ENCODE data around the gene LRRC34.

DNA sequence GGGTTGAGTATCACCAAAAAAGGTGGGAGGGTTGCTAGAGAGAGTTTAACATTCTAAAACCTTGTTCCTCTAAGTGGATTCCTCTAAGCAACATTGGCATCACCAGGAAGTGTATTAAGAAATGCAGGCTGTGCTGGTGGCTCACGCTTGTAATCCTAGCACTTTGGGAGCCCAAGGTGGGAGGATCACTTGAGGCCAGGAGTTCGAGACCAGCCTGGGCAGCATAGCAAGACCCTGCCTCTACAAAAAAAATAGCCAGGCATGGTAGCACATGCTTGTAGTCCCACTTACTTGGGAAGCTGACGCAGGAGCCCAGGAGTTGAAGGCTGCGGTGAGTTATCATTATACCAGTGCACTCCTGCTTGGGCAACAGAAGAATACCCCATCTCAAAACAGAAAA lies 34.9 kb downstream of the LRRC34 start:
- TF ChIP-seq, protein P1, sequence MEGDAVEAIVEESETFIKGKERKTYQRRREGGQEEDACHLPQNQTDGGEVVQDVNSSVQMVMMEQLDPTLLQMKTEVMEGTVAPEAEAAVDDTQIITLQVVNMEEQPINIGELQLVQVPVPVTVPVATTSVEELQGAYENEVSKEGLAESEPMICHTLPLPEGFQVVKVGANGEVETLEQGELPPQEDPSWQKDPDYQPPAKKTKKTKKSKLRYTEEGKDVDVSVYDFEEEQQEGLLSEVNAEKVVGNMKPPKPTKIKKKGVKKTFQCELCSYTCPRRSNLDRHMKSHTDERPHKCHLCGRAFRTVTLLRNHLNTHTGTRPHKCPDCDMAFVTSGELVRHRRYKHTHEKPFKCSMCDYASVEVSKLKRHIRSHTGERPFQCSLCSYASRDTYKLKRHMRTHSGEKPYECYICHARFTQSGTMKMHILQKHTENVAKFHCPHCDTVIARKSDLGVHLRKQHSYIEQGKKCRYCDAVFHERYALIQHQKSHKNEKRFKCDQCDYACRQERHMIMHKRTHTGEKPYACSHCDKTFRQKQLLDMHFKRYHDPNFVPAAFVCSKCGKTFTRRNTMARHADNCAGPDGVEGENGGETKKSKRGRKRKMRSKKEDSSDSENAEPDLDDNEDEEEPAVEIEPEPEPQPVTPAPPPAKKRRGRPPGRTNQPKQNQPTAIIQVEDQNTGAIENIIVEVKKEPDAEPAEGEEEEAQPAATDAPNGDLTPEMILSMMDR (IDR thresholded peaks at IDR 0.05) = no peak
- TF ChIP-seq EP300 (IDR thresholded peaks at IDR 0.05; ENCODE audit: low read depth) (no peak), POLR2A (IDR thresholded peaks at IDR 0.05) (no peak)

Data from transverse colon (tissue), 3 donors.